HCT116 (cell line): ENCODE measurements around the gene SLC13A3. TPM values are rescaled to one million over a fixed set of nuclear protein-coding genes. Genes with fewer than 3 reads are reported as not detected.

Source experiments
- ATAC-seq: fragments of 200-7000 bp; cut with Tn5 transposase; 2 replicates; pipeline ENCODE4 v1.9.1; 2020; ENCODE audit warnings: mild to moderate bottlenecking, moderate library complexity
- BruUV-seq: library from RNA; stranded (reverse); fragments of 400-500 nt; replicated peaks from 2 replicates; lab custom pipeline; 2021; lab: Mats Ljungman, UMichigan
- CTCF ChIA-PET: fragments of 300-600 bp; sonication (Branson Sonifier 250); formaldehyde crosslinking; loops from one replicate; lab custom pipeline; 2021; ENCODE audit warnings: antibody characterized with exemption; lab: Charles Lee
- POLR2A ChIA-PET: fragments of 300-600, 350-600 bp; sonication (Branson Sonifier 250); formaldehyde crosslinking; loops from one replicate; lab custom pipeline; 2021; ENCODE audit warnings: antibody characterized with exemption; lab: Charles Lee
- RAD21 ChIA-PET, 2 experiments: fragments of 300-600 bp; sonication (Branson Sonifier 250); formaldehyde crosslinking; loops; one replicate each; lab custom pipeline; 2023; ENCODE audit warnings: low total read pairs in 2 of 2; ENCODE audit not compliant: uncharacterized antibody in 2 of 2, unreplicated experiment in 2 of 2, low non-redundant PET in 1 of 2; lab: Charles Lee
- DNase-seq: peaks from one replicate; pipeline ENCODE4 v3.0.0-alpha.2; 2010; ENCODE audit warnings: low read depth, low spot score
- H2AFZ ChIP-seq: fragments of 200-600 bp; shearing (Covaris generic), sonication (generic); 2 replicates; pipeline ENCODE4 v1.6.1; 2017; ENCODE audit warnings: low read depth, mixed run types, mixed read lengths, antibody characterized with exemption, low read length; ENCODE audit not compliant: poor library complexity, severe bottlenecking
- H3K27ac ChIP-seq: 2 replicates; pipeline ENCODE4 v1.5.1; 2012; ENCODE audit warnings: low read depth, low read length
- H3K27me3 ChIP-seq: fragments of 200-600 bp; sonication (generic); 2 replicates; pipeline ENCODE4 v1.6.1; 2016; ENCODE audit warnings: mixed run types, low read length, mixed read lengths; ENCODE audit not compliant: insufficient read depth
- H3K36me3 ChIP-seq, 2 experiments: fragments of 200-500 bp in 1 of 2; fragments of 200-600 bp in 1 of 2; sonication (Bioruptor generic) in 1 of 2; sonication (generic) in 1 of 2; 2 replicates each; pipeline versions ENCODE4 v1.5.1 to v1.6.1; 2014 to 2016; ENCODE audit warnings: low read length in 2 of 2, inconsistent platforms in 1 of 2, mixed read lengths in 1 of 2, mixed run types in 1 of 2; ENCODE audit not compliant: insufficient read depth in 2 of 2, control insufficient read depth in 1 of 2
- H3K4me1 ChIP-seq, 2 experiments: fragments of 200-600 bp in 1 of 2; sonication (generic) in 1 of 2; 2 replicates each; pipeline versions ENCODE4 v1.5.1 to v1.6.1; 2012 to 2017; ENCODE audit warnings: low read length in 2 of 2, inconsistent platforms in 1 of 2, mild to moderate bottlenecking in 1 of 2, mixed read lengths in 1 of 2, mixed run types in 1 of 2, moderate library complexity in 1 of 2; ENCODE audit not compliant: insufficient read depth in 2 of 2, control insufficient read depth in 1 of 2
- H3K4me2 ChIP-seq: fragments of 200-600 bp; sonication (generic); 2 replicates; pipeline ENCODE4 v1.6.1; 2017; ENCODE audit warnings: mixed run types, low read length, mixed read lengths
- H3K4me3 ChIP-seq, 2 experiments: fragments of 200-600 bp in 1 of 2; sonication (generic) in 1 of 2; replicated peaks in 1 of 2; 2 replicates each; pipeline ENCODE4 v1.5.1; 2011 to 2016; ENCODE audit warnings: low read length in 2 of 2, control low read depth in 1 of 2, low read depth in 1 of 2, mild to moderate bottlenecking in 1 of 2, mixed read lengths in 1 of 2, mixed run types in 1 of 2
- H3K79me2 ChIP-seq: fragments of 200-600 bp; sonication (generic); 2 replicates; pipeline ENCODE4 v1.6.1; 2017; ENCODE audit warnings: mild to moderate bottlenecking, mixed run types, low read length, moderate library complexity, mixed read lengths; ENCODE audit not compliant: insufficient read depth
- H3K9ac ChIP-seq: fragments of 200-600 bp; sonication (generic); 2 replicates; pipeline ENCODE4 v1.6.1; 2016; ENCODE audit warnings: low read length, mixed read lengths
- H3K9me2 ChIP-seq: fragments of 200-600 bp; sonication (generic), shearing (Covaris generic); 2 replicates; pipeline ENCODE4 v1.6.1; 2017; ENCODE audit warnings: mixed run types, mild to moderate bottlenecking, moderate library complexity; ENCODE audit not compliant: insufficient read depth
- H3K9me3 ChIP-seq, 2 experiments: fragments of 200-500 bp in 1 of 2; fragments of 200-600 bp in 1 of 2; sonication (Bioruptor generic) in 1 of 2; sonication (generic) in 1 of 2; 2 replicates each; pipeline ENCODE4 v1.6.1; 2014 to 2017; ENCODE audit warnings: low read length in 2 of 2, mixed read lengths in 2 of 2, inconsistent platforms in 1 of 2, low read depth in 1 of 2, mild to moderate bottlenecking in 1 of 2, mixed run types in 1 of 2, moderate library complexity in 1 of 2; ENCODE audit not compliant: control insufficient read depth in 1 of 2, insufficient read depth in 1 of 2
- H4K20me1 ChIP-seq: fragments of 200-600 bp; sonication (generic), shearing (Covaris generic); 2 replicates; pipeline ENCODE4 v1.6.1; 2017; ENCODE audit warnings: mixed run types, mild to moderate bottlenecking, moderate library complexity; ENCODE audit not compliant: insufficient read depth
- CBX3 ChIP-seq: IDR thresholded peaks from 2 replicates; pipeline ENCODE4 v1.6.1; 2012; ENCODE audit warnings: low read depth
- FOSL1 ChIP-seq: IDR thresholded peaks from 2 replicates; pipeline ENCODE4 v1.6.1; 2012; ENCODE audit warnings: low read depth
- POLR2A ChIP-seq: IDR thresholded peaks from 2 replicates; pipeline ENCODE4 v1.7.0; 2011; ENCODE audit warnings: borderline replicate concordance; ENCODE audit not compliant: insufficient read depth, insufficient read length; ENCODE audit errors: extremely low read depth
- POLR2AphosphoS5 ChIP-seq: IDR thresholded peaks from 2 replicates; pipeline ENCODE4 v1.6.1; 2011; ENCODE audit warnings: mild to moderate bottlenecking, low read depth, low read length, moderate library complexity
- RAD21 ChIP-seq: IDR thresholded peaks from 2 replicates; pipeline ENCODE4 v1.6.1; 2012; ENCODE audit warnings: low read depth, mild to moderate bottlenecking
- SP1 ChIP-seq: IDR thresholded peaks from 2 replicates; pipeline ENCODE4 v1.6.1; 2012; ENCODE audit warnings: low read depth
- YY1 ChIP-seq: IDR thresholded peaks from 2 replicates; pipeline ENCODE4 v1.6.1; 2011; ENCODE audit warnings: low read length, low read depth, moderate library complexity, mild to moderate bottlenecking; ENCODE audit not compliant: insufficient replicate concordance; ENCODE audit errors: extremely low read depth
- ZFX ChIP-seq: fragments of 450-650 bp; IDR thresholded peaks from 2 replicates; pipeline ENCODE4 v1.6.1; 2017
- ZNF274 ChIP-seq: fragments of 200-500 bp; sonication (Bioruptor generic); IDR thresholded peaks from 2 replicates; pipeline ENCODE4 v1.6.1; 2014; ENCODE audit warnings: mild to moderate bottlenecking, low read depth, low read length, inconsistent platforms
- intact Hi-C: fragments of 100-400 bp; cut with micrococcal nuclease; formaldehyde crosslinking; loops from 2 replicates; pipeline ENCODE4 v1.10.0; 2022
- total RNA-seq: library from RNA; stranded (reverse); gene quantifications from one replicate; pipeline ENCODE4 v1.2.1, GENCODE V29; 2021; ENCODE audit not compliant: unreplicated experiment
- TF ChIP-seq, protein P1 (sequence below): IDR thresholded peaks from 2 replicates; pipeline ENCODE4 v1.6.1; 2012; ENCODE audit warnings: low read depth
- TF ChIP-seq, protein P2 (sequence below): IDR thresholded peaks from 2 replicates; pipeline ENCODE4 v1.6.1; 2011; ENCODE audit warnings: mild to moderate bottlenecking, low read length, moderate library complexity; ENCODE audit not compliant: insufficient replicate concordance; ENCODE audit errors: extremely low read depth
- TF ChIP-seq, protein P3 (sequence below): IDR thresholded peaks from 2 replicates; pipeline ENCODE4 v1.6.1; 2012

The SLC13A3 gene
- total RNA-seq, 1 experiment from 2014 or later, result not detected

DNA sequence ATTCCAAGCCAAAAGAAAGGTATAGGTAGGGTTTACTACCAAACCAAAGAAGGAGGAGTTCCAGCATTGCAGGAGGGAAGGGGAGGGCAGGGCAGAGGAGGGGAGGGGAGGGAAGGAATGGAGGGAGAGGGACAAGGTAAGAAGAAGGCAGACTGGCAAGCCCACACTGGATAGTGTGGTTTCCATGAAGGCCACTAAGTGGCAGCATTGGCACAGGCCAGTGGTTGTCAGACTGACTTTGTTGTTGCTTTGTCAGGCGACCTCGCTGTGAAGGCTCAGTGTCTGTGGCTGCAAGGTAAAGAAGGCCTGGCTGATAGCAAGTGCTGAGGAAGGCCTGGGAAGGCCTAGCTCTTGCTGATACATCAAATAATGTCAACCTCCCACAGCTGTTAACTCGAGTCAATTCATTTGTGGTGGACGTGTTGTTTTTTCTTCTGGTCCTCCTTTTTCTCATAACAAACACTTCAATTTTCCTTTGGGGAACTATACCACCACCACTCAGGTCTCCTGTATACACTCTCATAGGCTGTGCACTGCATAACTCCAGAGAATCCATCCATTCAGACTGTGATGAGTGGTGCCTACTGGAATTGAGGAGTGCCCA lies 130.2 kb downstream of the SLC13A3 start (continued):
- TF ChIP-seq, protein P1, sequence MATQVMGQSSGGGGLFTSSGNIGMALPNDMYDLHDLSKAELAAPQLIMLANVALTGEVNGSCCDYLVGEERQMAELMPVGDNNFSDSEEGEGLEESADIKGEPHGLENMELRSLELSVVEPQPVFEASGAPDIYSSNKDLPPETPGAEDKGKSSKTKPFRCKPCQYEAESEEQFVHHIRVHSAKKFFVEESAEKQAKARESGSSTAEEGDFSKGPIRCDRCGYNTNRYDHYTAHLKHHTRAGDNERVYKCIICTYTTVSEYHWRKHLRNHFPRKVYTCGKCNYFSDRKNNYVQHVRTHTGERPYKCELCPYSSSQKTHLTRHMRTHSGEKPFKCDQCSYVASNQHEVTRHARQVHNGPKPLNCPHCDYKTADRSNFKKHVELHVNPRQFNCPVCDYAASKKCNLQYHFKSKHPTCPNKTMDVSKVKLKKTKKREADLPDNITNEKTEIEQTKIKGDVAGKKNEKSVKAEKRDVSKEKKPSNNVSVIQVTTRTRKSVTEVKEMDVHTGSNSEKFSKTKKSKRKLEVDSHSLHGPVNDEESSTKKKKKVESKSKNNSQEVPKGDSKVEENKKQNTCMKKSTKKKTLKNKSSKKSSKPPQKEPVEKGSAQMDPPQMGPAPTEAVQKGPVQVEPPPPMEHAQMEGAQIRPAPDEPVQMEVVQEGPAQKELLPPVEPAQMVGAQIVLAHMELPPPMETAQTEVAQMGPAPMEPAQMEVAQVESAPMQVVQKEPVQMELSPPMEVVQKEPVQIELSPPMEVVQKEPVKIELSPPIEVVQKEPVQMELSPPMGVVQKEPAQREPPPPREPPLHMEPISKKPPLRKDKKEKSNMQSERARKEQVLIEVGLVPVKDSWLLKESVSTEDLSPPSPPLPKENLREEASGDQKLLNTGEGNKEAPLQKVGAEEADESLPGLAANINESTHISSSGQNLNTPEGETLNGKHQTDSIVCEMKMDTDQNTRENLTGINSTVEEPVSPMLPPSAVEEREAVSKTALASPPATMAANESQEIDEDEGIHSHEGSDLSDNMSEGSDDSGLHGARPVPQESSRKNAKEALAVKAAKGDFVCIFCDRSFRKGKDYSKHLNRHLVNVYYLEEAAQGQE, result no peak
- no peak for TF ChIP-seq POLR2AphosphoS5

DNA sequence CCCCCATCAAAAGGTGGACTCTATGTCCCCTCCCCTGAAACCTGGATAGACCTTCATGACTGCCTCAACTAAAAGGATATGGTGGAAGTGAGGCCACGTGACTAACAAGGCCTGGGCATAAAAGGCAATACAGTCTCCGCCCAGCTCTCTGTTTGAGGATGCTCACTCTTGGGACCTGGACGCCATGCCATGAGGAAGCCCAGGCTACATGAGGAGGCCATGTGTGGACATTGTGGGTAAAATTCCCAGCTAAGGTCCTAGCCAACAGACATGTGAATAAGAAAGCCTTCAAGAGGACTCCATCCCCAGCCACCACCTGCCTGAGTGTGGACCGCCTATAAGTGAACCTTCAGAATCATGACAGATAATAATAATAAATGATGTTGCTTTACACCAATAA lies 130.7 kb downstream of the SLC13A3 start:
- intact Hi-C loops, result no loop called here
- ATAC-seq (no peak), DNase-seq (no peak)
- H3K9me2 ChIP-seq, result no peaks in the 10 kb centered on the region
- POLR2A ChIA-PET, result no interaction called here
- H3K27me3 ChIP-seq, result peaks cover under 1% of the 10 kb centered on the region
- no peaks in the 10 kb centered on the region for H3K4me1 ChIP-seq
- H3K9me3 ChIP-seq, result 0 out of 4 replicates have a peak, but pooled peaks cover 0 to 5% of the 10 kb centered on the region in 2 experiments
- H4K20me1 ChIP-seq, result no peaks in the 10 kb centered on the region
- BruUV-seq, result no TSS peak
- RAD21 ChIA-PET, result no interaction called here
- no peak overlapping the region for H2AFZ ChIP-seq
- H3K4me3 ChIP-seq, result no peak overlapping the region
- H3K4me2 ChIP-seq, result no peak overlapping the region
- no peaks in the 10 kb centered on the region for H3K36me3 ChIP-seq
- H3K9ac ChIP-seq, result no peak overlapping the region
- H3K79me2 ChIP-seq, result no peaks in the 10 kb centered on the region
- CTCF ChIA-PET, result interaction anchor here (2.0 kb wide), 1 partner anchor 160 kb away, joined by 8 read pairs; no protein-coding TSS in a partner anchor
- H3K27ac ChIP-seq, result no peak overlapping the region
- TF ChIP-seq CBX3 (no peak), POLR2A (no peak), RAD21 (no peak), SP1 (no peak), POLR2AphosphoS5 (no peak), ZFX (no peak), ZNF274 (no peak), YY1 (no peak), FOSL1 (no peak)
- TF ChIP-seq, protein P2, sequence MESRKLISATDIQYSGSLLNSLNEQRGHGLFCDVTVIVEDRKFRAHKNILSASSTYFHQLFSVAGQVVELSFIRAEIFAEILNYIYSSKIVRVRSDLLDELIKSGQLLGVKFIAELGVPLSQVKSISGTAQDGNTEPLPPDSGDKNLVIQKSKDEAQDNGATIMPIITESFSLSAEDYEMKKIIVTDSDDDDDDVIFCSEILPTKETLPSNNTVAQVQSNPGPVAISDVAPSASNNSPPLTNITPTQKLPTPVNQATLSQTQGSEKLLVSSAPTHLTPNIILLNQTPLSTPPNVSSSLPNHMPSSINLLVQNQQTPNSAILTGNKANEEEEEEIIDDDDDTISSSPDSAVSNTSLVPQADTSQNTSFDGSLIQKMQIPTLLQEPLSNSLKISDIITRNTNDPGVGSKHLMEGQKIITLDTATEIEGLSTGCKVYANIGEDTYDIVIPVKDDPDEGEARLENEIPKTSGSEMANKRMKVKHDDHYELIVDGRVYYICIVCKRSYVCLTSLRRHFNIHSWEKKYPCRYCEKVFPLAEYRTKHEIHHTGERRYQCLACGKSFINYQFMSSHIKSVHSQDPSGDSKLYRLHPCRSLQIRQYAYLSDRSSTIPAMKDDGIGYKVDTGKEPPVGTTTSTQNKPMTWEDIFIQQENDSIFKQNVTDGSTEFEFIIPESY, result no peak
- TF ChIP-seq, protein P3, sequence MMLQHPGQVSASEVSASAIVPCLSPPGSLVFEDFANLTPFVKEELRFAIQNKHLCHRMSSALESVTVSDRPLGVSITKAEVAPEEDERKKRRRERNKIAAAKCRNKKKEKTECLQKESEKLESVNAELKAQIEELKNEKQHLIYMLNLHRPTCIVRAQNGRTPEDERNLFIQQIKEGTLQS, result no peak
- TF ChIP-seq, protein P1, result no peak
